HG03097 (cell line): Measurements from ENCODE around the gene ZNF804B.

Experiments
- ATAC-seq: cut with Tn5 transposase; IDR thresholded peaks from one replicate; pipeline ENCODE4 v1.9.1; 2021; ENCODE audit not compliant: unreplicated experiment, low FRiP score

Gene ZNF804B

DNA sequence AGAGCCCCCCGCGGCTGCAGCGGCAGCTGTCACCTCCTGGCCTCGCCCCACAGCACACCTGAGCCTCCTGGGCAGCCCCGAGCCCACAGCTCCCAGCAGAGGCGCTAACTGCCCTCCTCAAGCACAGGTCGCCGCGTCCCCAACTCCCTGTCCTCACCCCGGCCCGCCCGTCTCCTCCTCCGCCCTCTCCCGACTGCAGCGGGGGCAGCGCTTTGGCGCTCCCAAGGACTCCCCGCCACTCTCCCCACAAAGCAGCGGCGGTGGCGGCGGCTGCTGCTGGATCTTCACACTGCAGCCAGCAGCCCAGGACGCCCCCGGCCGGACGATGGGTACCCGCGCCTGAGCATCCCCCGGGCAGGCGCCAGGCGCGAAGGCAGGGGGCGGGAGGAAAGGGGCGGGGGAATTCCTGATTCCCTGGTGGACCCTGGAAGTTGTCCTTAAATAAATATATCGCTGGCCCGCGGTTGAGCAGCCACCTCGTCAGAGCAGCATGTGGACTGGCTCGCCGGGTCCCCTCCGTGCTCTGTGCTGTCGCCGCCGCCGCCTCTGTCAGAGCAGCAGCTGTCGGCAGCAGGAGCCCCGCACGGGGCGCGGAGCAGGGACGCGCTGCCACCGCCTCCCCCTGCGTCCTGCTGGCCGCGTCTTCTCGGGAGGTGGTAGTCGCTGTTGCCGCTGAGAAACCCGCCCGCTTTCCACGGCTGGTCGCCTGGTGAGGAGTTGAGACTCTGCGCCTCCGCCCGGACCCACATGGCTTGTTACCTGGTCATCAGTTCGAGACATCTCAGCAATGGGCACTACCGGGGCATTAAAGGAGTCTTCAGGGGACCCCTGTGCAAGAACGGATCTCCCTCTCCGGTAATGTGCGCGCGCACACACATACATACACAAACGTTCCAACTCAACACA, at the start of gene ZNF804B:
Gene ZNF804B, plus strand, starts transcription at position 471 of the 906 bp plus-strand sequence. Its CDS starts 277 bp downstream, at position 748.
- no peak for ATAC-seq

DNA sequence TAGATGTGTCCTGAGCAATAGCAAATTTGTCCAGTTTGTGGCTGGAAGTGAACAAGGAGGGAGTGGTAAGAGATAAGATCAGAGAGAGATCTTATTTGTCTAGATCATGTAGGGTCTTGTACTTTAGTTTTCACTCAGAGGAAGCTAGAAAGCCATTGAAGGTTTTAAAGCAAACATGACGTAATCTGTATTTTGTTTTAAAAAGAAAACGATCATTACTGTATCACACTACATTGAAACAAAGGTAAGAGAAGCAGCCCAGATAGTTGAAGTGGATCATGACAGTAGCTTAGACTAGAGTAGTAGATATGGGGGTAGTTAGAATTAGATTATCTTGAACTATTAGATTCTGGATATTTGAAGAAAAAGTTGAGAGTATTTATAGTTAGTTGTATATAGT, 23.6 kb upstream of the ZNF804B start:
- no peak for ATAC-seq

DNA sequence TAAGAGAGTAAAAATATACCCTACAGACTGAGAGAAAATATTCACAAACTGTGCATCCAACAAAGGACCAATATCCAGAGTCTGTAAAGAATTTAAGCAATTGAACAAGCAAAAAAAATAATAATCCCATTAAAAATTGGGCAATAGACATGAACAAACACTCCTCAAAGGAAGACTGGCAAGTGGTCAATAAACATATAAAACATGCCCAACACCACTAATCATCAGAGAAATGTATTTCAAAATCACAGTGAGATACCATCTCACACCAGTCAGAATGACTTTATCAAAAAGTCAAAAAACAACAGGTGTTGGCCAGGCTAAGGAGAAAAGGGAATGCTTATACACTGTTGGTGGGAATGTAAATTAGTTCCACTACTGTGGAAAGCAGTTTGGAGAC, 21.9 kb upstream of the ZNF804B start:
- ATAC-seq, result no peak

DNA sequence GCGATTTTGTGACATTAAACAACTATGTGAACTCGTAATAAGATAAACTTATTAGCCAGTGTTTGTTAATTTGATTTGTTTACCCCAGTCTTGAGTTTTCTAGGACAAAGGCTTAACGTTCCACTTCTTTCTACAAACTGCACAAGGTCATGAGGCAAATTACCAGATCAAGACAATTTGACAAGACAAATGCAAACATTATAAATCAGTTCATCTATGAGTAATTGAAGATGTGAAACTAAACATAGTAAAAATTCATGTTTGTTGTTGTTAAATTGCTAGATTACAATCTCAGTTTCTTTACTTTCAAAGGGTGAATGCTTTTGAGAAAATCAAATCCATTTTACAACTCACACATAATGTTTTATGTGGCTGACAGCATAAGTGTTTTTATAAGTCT, 13.4 kb upstream of the ZNF804B start:
- no peak for ATAC-seq

DNA sequence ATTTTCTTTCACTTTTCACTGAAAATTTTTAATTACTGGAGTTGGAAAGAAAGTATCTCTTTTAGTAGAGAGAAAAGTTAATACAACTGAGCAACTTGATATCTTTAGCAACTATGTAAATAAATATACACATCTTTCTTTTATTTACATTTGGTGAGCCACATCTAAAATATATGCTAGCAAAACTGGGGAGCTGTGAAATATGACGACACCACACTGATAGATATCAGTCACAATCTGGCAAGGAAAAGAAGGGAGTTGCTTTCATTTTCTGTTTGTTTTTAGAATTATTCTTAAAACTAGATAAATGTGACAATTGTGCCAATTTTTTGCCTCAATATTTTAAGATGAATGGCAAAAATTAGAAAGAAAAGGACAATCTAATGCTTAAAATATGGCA, 2.7 kb upstream of the ZNF804B start:
- no peak for ATAC-seq

DNA sequence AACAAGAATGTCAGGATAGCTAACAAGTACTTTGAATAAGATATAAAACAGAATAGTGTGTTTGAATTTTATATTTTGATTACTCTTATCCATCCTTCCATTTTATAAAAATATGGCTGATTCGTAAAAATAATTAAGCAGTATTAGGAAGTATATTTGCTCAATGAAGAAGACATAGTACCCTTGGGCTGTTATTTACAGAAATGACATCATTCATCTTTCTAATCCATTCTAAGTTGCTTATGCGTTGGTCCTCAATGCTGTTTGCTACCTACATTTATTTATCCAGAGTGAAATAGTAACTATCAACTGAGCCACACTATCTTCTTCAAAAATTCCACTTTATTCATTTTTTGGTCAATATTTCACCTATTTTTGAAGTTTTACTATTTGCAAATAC, 2.1 kb upstream of the ZNF804B start:
- no peak for ATAC-seq

DNA sequence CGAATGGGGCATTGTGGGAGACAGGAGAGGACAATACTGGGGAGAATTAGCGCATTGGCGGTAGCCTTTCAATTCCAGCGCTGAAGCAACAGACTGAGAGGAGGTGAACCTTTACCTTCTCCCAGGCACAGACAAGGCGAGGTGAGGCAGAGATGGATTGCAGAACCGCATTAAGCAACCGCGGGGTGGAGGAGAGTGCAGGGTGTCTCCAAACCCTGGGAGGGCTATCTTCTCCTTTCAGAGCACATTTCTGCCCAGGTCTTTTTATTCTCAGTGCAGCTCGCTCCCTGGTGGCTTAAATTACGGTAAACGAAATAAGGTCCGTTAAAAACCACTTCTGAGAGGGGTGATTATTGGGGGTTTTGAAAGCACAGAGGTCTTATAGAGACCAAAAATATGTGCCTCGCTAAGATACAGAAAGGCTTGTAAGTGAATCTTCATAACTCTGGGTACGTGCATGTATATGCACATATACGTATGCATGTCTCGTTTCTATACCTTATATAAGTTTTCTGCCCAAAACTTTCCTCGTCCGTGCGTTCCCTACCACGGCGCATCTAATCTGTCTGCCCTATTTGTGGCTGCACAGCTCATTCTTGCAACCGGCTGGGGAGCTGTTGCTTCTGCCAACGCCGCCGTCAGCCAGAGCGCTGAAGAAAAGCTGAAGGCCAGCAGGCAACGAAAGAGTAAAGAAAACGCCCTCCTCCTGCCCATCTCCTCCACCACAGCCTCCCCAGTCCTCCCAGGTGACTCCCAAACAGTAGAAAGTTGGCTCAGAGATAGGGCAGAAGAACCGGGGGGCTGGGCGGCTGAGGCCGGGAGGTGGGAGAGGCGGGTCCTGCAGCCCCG, 895 bp upstream of the ZNF804B start:
- ATAC-seq, result no peak

DNA sequence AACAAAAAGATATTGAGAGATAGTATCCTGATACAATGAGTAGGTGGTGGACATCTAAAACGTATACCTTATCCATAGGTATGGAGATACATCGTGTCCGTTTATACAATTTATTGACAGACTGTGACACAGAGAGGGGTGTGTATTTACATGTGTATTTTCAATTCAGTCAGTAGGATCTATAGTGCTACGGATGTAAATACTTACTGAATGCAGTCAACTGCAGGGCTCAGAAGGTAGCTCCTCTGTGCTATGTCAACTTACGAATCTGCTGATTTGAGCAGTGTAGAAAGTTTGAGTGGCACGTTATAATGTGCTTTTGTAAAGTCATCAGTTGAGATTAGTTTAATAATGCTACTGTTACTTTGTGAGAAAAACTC, 626 bp downstream of the ZNF804B start:
- no peak for ATAC-seq

DNA sequence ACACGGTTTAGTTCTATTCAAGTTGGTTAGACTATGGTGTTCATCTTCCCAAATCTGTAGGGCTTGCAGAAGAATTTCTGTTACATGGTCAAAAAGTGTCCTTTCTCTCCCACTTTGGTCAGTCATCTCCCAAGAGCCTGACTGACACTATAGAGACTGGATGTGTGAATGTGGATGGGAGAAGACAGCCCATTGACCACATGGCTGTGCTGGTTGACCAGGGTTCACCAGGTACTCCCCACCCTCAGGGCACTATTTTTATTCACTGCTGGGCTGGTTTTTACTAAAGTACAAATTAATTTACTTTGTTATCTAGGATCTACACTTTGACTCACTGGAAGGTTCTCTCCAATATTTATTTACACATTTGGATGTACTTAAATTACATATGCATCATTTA, 2.3 kb downstream of the ZNF804B start:
- no peak for ATAC-seq

DNA sequence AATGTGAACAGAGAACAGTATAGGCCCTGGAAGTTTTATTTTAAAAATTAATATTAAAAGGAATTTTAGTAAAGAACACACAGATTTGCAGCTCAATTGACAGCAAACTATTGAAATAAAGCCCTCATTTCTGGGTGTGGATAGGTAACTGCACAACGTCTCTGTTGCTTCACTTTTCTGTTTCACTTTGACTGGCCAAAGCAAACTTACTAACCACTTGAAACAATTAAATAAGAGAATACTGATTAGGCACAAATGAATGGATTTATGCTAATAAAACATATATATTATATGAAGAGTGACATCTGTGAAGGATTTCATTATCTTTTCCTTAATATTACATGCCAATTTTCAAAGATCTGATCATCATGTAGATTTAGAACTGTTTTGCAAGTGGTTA, 11.9 kb downstream of the ZNF804B start:
- no peak for ATAC-seq

DNA sequence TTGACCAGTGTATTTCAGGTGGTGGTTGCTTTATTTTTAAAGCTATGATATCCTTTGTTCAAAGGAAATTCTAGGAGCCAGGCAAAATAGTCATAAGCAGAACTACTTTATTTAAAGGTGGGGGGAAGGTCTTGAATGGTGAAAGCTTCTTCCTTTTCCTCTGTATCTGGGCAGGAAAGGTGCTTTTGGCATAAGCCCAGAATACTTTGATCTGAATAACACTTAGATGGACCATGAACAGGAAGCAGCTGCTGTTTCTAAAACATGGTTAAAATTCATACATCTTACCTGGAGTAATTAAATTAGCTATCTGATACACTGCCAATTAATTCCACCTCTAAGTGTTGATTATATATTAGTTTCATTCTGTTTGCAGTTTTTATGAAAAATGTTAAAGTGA, 13.3 kb downstream of the ZNF804B start:
- no peak for ATAC-seq

DNA sequence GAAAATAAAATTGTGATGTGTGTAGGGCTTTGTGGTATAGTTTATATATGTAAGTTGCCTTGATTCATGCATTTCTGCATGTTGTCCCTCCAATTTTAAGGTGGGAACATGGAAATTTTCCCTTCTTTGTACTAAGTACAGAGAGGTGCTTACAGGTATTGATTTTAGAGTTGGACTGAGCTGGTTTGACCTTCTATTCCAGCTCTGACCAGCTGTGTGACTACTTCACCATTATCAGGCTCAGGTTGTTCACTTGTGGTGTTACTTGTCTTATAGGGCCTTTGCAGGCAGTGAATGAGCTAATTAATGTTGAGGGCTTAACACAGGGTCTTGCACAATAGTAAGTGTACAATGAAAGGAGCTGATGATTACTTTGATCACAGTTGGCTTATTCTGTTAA, 16.3 kb downstream of the ZNF804B start:
- no peak for ATAC-seq

DNA sequence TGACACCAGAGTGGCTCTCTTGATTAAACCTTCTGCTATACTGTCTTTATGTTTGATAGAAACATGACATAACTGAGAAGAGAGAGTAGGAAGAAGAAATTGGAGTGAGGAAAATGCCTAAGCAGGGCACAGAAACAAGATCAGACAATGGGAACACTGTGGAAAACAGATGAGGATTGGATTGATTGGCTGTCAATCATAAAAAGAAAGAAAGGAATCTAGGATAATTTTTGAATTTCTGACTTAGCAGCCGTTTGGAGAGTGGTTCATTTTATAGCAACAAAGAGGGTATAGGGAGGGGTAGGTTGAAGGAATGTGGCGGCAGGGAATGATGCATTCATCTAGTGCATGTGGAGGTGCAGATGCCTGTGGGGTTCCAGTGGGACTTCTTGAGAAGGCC, 28.3 kb downstream of the ZNF804B start:
- ATAC-seq, result no peak

DNA sequence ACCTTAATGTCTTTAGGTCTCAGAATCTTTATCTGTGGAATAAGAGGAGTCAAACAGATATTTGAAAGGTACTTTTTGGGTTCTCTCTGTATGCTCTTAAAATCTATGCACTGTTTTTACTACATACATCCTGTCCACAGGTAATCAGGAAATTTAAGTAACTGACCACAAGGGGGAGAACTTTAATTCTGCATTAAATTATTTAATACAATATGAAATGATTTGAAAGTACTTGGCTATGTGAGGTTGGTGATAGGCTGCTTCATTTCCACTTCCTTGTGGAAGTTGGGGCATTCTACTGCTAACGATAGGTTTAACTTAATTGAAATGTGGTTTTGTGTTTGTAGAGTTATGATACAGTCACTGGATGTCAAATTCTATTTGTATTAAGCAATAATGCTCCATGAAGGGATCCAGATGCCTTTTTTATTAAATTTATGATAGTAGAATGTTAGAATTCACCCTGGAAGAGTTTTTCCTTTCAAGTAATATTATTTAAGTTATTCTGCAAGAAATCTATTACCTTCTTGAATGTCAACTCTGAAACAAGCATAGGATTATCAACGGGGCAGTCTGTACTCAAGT, 30.1 kb downstream of the ZNF804B start:
- ATAC-seq, result no peak

DNA sequence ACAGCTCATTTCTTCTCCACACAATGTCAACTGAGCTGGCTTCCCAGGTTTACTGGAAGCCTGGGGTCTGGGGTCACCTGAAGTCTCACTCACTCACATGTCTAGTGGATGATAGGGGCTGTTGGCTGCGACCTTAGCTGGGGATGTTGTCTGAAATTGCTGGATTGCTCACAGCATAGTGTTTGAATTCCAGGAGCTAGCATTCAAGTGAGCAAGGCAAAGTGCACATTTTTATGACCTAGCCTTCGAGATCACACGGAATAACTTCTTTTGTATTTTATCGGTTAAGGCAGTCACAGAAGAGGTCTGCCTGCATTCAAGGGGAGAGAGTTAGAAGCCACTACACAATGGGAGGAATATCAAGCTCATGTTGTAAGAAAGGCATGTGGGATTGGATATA, 32.4 kb downstream of the ZNF804B start:
- ATAC-seq, result no peak

DNA sequence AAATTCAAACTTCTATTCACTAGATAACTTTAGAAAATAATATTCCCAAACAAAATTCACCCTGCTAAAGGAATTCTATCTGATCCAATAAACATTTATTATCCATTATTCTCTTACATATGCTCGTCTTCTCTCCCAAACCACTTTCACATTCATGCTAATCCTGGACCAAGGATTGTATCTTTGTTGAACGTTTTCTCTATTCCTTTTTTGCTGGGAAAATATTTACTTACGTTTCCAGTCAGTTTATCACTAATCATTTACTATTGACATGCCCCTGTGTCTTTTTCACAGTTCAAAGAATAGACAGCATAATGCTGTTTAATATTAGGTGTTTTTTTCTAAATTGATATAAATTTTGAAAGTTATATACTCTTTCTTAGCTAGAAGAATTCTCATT, 32.9 kb downstream of the ZNF804B start:
- ATAC-seq, result no peak

DNA sequence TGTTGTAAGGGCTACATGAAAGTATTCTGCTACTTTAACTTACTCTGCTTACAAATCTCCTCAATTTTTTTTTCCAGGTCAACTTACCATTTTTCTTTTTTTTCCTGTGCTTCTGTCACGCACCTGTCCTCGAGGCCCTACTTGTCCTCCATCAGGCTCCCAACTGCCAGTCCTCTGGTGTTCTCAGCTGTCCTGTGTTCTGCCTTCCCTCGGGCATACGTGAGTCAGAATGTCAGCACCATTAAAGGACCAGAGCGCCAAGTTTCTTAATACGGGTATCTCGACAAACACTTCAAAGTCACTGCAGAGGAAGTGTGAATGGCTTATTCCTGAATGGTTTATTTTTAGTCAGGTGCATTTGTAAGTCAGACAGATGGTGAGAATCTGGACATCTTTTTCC, 36.1 kb downstream of the ZNF804B start, which contains the start of gene TEX47:
Gene TEX47, minus strand, starts transcription at position 185 of the 400 bp plus-strand sequence. CDS start 795 bp downstream, outside the sequence.
- ATAC-seq, result no peak

DNA sequence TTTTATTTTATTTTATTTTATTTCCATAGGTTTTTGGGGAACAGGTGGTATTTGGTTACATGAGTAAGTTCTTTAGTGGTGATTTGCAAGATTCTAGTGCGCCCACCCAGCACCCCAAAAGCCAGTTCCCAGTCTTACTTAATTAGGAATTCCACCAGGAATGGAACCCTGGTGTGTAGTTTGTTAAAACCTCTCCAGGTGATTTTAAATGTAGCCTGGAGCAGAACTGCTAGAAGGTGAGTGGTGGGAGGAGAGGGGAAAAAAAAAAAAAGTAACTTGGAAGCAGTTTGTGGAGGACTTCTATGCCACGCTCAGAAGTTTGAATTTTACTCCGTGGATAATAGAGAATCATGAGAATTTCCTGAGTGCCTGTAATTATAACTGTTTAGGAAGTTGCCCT, 41.5 kb downstream of the ZNF804B start:
- no peak for ATAC-seq

DNA sequence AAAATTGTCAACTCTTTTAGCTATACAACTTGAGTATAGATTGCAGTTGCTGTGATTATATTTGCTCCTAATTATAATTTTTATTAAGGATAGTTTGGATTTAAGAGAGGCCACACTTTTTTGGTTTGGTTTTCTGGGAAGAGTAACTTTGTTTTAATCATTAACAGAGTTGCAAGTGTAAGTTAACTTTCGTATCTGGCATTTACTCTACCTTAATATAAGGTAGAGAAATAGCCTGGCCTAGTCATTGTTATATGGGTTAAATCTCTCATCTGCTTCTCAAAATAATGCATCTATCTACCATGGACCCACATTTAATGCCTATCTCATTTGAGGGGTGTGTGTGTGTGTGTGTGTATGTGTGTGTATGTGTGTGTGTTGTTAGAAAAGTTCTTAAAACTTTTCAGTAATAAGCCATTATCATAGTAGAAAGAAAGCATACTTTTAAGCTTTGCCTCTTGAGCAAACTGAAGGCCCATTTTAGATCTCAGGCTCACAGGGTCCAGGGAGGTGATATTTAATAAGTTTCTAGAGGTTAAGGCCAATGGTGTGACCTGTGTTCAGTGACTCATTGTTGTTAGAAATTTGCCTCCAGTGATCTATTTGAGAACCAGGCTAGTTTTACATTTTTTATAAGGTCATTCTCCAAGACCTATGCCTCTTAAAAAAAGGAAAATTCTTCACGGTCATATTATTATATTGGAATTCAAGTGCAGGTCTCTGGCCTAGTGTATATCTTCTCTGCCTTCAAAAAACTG, 47.0 kb downstream of the ZNF804B start:
- ATAC-seq, result no peak

DNA sequence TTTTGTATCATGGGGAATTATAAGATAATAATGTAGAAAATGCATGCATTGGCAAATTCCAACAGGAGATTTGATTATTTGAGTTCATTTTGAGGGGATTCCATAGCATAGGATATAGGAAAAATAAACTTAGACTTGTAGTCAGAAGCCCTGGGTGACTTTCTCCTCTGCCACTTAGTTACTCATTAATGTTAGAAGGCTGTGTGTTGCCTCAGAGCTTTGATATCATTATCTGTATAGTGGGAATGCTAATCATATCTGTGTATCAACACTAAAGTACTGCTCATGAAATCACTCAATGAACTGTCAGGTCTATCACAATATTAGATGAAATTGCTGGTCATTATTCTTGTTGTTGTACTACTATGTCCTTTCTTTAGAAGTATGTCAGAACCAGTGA, 59.1 kb downstream of the ZNF804B start:
- ATAC-seq, result no peak

DNA sequence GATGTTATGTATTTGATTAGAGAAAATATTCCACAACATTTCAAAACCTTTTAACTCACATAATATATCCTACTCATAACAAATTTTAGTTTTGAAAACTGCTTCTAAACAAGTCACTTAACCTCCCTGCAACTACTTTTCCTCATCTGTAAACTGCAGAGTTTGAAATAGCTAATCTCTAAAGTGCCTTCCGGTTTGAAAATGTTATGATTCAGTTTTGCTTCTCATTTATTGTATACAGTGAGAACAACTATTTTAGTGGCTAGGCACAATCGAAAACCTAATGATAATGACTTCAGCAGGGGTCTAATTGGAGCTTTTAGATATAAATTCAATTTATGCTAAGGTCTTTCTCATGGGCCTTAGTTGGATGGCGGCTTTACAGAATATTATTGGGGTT, 66.7 kb downstream of the ZNF804B start:
- ATAC-seq, result no peak
